AG09309 (cell line): ENCODE data around the gene CNTNAP2.

Experiments
- DNase-seq: peaks from one replicate; pipeline ENCODE4 v3.0.0-alpha.2; 2010; ENCODE audit warnings: low read depth
- H3K4me3 ChIP-seq: 2 replicates; pipeline ENCODE4 v1.5.1; 2011; ENCODE audit warnings: mild to moderate bottlenecking, low read depth, low read length, moderate library complexity; ENCODE audit not compliant: control insufficient read depth
- CTCF ChIP-seq: IDR thresholded peaks from 2 replicates; pipeline ENCODE4 v1.5.1; 2011; ENCODE audit warnings: mild to moderate bottlenecking, low read depth, low read length, inconsistent platforms; ENCODE audit not compliant: insufficient read depth, control insufficient read depth; ENCODE audit errors: missing control alignments

Gene CNTNAP2

GRCh38 chr7:148466120-148466519 lies 2349.5 kb downstream of the CNTNAP2 start:
- no peak for DNase-seq
- H3K4me3 ChIP-seq = no peak overlapping the region
- no peak for TF ChIP-seq CTCF

- no peak for TF ChIP-seq CTCF
- no peak overlapping the region for H3K4me3 ChIP-seq
- no peak for DNase-seq
Measured at GRCh38 chr7:148468700-148469098, 2352.1 kb downstream of the CNTNAP2 start.
